Brain microvascular endothelial cell (primary cell): ENCODE results near the gene KDM4F.

Experiments
- DNase-seq: peaks from one replicate; pipeline ENCODE4 v3.0.0-alpha.2; 2020
- H3K27ac ChIP-seq: fragments of 250-450 bp; sonication (Bioruptor Pico); 2 replicates; pipeline ENCODE4 v1.5.1; 2020; ENCODE audit warnings: mild to moderate bottlenecking, moderate library complexity
- H3K27me3 ChIP-seq: fragments of 250-450 bp; sonication (Bioruptor Pico); replicated peaks from 2 replicates; pipeline ENCODE4 v1.5.1; 2020; ENCODE audit warnings: mild to moderate bottlenecking
- H3K36me3 ChIP-seq: fragments of 250-450 bp; sonication (Bioruptor Pico); replicated peaks from 2 replicates; pipeline ENCODE4 v1.5.1; 2020; ENCODE audit warnings: mild to moderate bottlenecking
- H3K4me3 ChIP-seq: 2 replicates; pipeline ENCODE4 v1.5.1; 2011; ENCODE audit warnings: low read depth, mild to moderate bottlenecking, control low read depth, low read length, moderate library complexity
- in situ Hi-C: cut with HindIII; loops from 2 replicates; pipeline ENCODE4 v1.10.0; 2017; ENCODE audit warnings: low sequenced_read_pairs, low pct_ligation_motif_present
- TF ChIP-seq, protein P1 (sequence below): IDR thresholded peaks from 2 replicates; pipeline ENCODE4 v1.5.1; 2011; ENCODE audit warnings: low read depth, mild to moderate bottlenecking, moderate library complexity, low read length, control low read depth, inconsistent platforms; ENCODE audit errors: missing control alignments

Gene KDM4F

DNA sequence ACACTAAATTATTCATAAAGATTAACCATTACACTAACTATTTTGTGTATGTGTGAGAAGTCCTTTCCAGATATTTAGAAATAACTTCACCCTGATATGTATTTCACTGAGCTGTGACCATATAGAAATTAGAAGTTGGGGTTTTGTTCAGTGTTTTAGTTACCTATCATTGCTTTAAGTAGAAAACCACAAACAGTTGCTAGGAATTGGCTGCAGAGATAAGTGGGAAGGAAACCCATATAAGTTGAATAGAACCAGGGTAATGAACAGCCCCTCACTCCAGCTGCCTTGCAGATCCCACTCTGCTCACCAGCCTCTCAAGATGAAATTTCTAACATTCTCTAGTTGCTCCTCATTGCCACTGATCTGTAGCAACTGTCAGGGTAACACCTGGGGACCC is 27.8 kb downstream of the KDM4F start:
- TF ChIP-seq, protein P1, sequence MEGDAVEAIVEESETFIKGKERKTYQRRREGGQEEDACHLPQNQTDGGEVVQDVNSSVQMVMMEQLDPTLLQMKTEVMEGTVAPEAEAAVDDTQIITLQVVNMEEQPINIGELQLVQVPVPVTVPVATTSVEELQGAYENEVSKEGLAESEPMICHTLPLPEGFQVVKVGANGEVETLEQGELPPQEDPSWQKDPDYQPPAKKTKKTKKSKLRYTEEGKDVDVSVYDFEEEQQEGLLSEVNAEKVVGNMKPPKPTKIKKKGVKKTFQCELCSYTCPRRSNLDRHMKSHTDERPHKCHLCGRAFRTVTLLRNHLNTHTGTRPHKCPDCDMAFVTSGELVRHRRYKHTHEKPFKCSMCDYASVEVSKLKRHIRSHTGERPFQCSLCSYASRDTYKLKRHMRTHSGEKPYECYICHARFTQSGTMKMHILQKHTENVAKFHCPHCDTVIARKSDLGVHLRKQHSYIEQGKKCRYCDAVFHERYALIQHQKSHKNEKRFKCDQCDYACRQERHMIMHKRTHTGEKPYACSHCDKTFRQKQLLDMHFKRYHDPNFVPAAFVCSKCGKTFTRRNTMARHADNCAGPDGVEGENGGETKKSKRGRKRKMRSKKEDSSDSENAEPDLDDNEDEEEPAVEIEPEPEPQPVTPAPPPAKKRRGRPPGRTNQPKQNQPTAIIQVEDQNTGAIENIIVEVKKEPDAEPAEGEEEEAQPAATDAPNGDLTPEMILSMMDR, result no peak
- H3K27me3 ChIP-seq, result no peaks in the 10 kb centered on the region
- H3K4me3 ChIP-seq, result no peak overlapping the region
- H3K27ac ChIP-seq, result no peak overlapping the region
- in situ Hi-C loops, result no loop called here
- no peaks in the 10 kb centered on the region for H3K36me3 ChIP-seq
- no peak for DNase-seq

DNA sequence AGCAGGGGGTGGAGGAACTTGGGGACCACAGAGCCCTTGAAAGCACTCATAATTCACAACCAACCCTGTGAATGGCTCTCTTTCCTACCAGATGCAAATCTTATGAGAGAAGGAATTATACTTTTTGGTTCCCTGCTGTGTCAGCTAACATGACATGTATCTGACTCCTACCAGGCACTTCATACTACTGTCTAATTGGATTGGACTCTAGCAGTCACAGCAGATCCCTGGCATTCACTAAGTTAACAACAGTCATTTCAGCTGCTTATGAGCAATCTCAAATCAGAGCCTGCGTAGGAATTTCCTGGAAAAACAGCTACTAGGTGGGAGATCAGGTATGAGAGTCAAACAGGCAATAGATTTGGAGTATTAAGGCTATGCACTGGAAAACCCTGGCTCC is 29.3 kb downstream of the KDM4F start:
- H3K36me3 ChIP-seq, result no peaks in the 10 kb centered on the region
- H3K4me3 ChIP-seq, result no peak overlapping the region
- in situ Hi-C loops, result no loop called here
- peak; percentile 50 for DNase-seq
- no peaks in the 10 kb centered on the region for H3K27me3 ChIP-seq
- H3K27ac ChIP-seq, result no peak overlapping the region
- TF ChIP-seq, protein P1, result no peak

DNA sequence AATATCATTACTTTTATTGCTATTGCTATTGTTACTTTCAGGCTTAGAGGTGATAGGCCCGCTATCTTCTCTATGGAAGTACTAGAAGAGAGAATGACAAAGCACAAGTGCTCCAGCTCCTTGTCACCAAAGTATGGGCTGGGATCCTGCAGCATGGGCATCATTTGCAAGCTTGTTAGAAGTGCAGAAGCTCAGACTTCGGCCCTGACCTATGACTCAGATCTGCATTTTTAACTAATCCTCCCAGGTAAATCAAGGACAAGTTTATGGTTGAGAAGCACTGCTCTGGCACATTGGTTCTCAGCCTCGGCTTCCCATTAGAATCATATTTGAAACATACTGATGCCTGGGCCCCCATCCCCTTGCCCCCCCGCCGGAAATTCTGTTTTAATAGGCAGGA is 31.8 kb downstream of the KDM4F start:
- Histone ChIP-seq H3K27ac (no peak overlapping the region), H3K27me3 (no peaks in the 10 kb centered on the region), H3K4me3 (no peak overlapping the region), H3K36me3 (no peaks in the 10 kb centered on the region)
- in situ Hi-C loops, result no loop called here
- no peak for DNase-seq
- TF ChIP-seq, protein P1, result no peak

DNA sequence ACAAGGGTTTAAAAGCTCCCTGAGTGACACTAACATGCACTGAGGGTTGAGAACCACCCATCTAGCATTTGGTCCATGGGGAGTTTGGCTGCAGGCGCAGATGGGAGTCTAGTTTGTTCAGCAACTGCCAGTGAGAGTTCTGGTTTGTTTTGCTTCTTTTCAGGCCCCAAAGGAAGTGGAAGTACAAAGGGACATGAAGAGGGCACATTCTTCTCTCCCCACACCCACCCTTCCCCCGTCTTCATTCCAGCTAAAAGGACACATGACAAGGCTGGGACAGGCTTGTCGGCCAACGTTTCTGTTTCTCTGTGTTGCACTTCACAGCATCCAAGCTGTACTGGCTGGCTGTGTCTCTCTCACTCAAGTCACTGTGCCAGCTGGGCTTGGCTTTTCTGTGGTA is 32.2 kb downstream of the KDM4F start:
- in situ Hi-C loops, result no loop called here
- H3K36me3 ChIP-seq, result no peaks in the 10 kb centered on the region
- no peaks in the 10 kb centered on the region for H3K27me3 ChIP-seq
- TF ChIP-seq, protein P1, result no peak
- no peak overlapping the region for H3K4me3 ChIP-seq
- no peak for DNase-seq
- H3K27ac ChIP-seq, result no peak overlapping the region

DNA sequence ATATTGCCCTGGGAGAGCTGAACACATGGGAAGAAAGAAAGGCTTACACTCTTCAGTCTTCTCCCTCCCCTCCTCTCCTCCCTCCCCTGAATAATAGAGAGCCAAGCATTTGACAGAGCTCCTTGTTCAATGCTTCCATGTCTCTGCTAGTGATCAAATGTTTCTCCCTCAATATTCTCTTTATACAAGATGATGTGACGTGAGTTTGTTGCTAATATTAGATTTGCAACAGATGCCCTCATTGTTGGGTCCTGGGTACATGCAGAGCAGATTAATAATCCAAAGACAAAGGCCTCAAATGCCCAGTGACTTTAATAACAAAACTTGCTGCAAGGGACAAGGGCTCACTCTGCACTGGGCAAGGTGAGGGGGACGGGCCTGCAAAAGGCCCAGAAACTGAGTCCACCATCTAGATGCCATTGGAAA is 33.4 kb downstream of the KDM4F start:
- DNase-seq, result no peak
- H3K4me3 ChIP-seq, result no peak overlapping the region
- TF ChIP-seq, protein P1, result no peak
- H3K36me3 ChIP-seq, result no peaks in the 10 kb centered on the region
- H3K27ac ChIP-seq, result no peak overlapping the region
- in situ Hi-C loops, result no loop called here
- no peaks in the 10 kb centered on the region for H3K27me3 ChIP-seq

DNA sequence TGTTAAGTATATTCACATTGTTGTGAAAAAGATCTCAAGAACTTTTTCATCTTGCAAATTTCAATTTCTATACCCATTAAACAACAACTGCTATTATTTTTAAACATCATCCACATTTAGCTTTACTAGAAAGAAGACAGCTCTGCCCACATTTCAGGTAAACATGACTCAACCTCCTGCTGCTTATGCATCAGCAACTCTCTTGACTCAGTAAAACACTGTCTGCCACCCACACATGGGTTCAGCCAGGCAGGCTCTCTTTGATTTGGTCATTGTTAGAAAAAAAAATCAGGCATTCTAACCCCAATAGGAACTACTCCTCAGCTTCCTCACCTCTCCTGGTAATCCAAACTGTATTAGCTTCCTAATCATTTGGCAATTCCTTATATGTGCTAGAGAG is 35.3 kb downstream of the KDM4F start:
- H3K27ac ChIP-seq, result no peak overlapping the region
- no peaks in the 10 kb centered on the region for H3K27me3 ChIP-seq
- DNase-seq, result no peak
- in situ Hi-C loops, result no loop called here
- H3K4me3 ChIP-seq, result no peak overlapping the region
- no peaks in the 10 kb centered on the region for H3K36me3 ChIP-seq
- TF ChIP-seq, protein P1, result no peak
